GM18873 (cell line): ENCODE measurements around the gene SH3GL2.
"Not testable (repeated sequence)": the region's sequence is repeated elsewhere in the genome, so short reads cannot be mapped to it uniquely, and the experiment has no call there.

Experiments
- ATAC-seq: cut with Tn5 transposase; IDR thresholded peaks from one replicate; pipeline ENCODE4 v1.9.1; 2021; ENCODE audit warnings: mild to moderate bottlenecking, moderate library complexity, moderate number of reproducible peaks; ENCODE audit not compliant: unreplicated experiment, low FRiP score

Gene SH3GL2

DNA sequence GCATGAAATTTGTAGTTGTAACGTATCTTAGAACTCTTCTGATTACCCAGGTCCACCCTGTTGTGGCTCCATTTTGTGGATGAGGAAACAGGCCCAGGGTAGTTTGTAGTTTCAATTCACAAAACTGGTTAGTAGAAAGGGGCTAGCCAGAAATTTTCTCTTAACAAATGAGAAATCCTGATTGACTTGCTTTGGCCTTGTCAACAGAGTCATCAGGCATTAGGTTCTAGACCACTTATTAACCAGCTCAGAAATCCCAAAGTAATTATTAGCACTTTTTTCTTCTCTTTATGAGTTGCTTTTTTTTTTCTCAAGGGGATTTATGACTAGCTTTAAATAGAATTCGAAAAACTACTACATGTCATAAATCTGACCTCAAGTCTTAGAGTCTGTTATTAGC, 160.2 kb downstream of the SH3GL2 start:
- no peak for ATAC-seq

GRCh38 chr9:17739736-17740135, 160.9 kb downstream of the SH3GL2 start:
- no peak for ATAC-seq

- ATAC-seq: no peak
Measured at GRCh38 chr9:17742067-17742466, 163.2 kb downstream of the SH3GL2 start.

DNA sequence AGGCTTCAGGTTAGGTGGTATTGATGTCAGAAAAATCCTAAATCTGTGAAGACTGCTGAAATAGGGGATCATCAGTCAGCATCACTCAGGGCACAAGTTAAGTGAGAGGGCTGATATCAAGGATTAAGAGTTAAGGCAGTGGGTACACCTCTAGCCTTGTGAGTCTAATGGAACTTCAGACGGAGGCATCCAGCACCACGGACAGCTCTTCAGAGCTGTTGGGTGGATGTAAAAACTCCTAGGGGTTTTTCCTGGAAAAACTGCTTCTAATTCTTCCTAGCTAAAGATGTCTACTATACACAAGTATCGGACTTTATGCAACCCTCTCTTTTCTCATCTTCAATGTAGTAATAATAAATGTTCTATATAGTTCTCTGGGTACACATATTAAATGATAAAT, 165.9 kb downstream of the SH3GL2 start:
- no peak for ATAC-seq

GRCh38 chr9:17750269-17750668, 171.4 kb downstream of the SH3GL2 start:
- no peak for ATAC-seq

DNA sequence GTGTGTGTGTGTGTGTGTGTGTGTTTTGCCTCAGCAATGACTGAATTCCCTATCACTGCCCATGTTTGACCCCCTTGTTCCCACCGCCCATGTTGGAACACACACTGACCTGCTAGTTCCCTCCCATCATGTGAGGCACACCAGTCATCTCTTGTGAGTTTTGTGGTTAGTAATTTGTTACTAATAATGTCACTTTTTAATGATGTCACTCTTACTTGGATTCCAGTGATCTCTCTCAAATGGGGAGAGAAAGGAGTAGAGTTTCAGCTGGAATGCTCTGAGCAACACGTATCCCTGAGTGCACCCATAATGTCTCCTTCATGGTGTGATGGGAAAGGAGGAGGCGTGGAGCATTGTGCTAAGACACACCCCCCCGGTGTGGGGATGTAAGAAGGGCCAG, 172.6 kb downstream of the SH3GL2 start:
- no peak for ATAC-seq

GRCh38 chr9:17752021-17752420, 173.2 kb downstream of the SH3GL2 start:
- ATAC-seq: no peak

DNA sequence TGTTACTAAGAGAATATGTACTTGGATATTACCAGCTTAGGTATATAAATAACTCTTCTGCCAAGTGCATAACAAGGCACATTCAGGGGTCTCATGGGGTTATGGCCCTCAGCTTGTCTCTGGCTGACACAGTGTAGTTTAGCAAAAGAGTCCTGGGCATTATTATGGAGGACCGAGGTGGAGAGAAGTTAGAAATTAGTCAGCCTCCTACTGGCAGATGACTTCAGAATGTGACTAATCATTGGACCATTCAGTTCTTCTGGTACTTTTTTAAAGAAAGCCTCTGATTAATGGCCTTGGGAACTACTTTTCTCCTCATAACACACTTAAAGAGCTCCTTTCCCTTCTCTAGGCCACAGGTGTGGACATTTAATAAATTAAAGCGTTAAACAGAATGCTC, 178.9 kb downstream of the SH3GL2 start:
- no peak for ATAC-seq

GRCh38 chr9:17760250-17760649, 181.4 kb downstream of the SH3GL2 start:
- no peak for ATAC-seq

DNA sequence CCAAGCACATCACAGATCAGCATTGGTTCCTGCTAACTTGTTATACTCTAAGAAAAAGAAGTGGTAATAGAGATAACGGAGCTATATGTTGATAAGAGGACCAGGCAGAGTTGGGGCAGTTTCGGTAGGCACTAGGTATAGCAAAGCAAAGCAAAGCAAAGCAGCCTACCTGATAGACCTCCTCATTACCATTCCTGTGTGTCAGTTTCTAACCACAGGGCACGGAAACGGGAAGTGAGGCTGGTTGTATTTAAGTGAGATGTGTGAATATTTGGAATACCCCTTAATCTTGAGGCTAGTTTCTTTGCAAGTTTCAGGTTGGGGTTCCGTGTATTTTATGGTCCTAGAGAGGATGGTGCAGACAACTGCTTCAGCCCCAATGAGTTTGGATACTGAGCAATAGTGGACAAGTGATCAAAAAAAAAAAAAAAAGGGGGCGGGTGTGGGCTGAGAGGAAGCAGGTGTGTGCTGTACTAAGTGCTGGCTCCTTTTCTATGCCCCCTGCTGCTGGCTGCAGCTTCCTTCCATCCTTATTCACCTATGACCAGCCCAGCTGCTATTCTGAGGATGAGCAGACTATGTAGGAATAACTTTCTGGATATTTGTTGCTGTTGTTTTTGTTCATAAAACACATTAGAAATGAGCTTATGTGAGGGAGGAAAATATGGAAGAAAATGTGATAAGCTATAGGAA, 183.3 kb downstream of the SH3GL2 start:
- ATAC-seq: no peak

GRCh38 chr9:17764306-17764705, 185.4 kb downstream of the SH3GL2 start:
- ATAC-seq: no peak

GRCh38 chr9:17765131-17765530, 186.3 kb downstream of the SH3GL2 start:
- not testable (repeated sequence) for ATAC-seq

- ATAC-seq: no peak
Measured at GRCh38 chr9:17772223-17772622, 193.4 kb downstream of the SH3GL2 start.

- ATAC-seq: no peak
Measured at GRCh38 chr9:17775656-17776055, 196.8 kb downstream of the SH3GL2 start.

DNA sequence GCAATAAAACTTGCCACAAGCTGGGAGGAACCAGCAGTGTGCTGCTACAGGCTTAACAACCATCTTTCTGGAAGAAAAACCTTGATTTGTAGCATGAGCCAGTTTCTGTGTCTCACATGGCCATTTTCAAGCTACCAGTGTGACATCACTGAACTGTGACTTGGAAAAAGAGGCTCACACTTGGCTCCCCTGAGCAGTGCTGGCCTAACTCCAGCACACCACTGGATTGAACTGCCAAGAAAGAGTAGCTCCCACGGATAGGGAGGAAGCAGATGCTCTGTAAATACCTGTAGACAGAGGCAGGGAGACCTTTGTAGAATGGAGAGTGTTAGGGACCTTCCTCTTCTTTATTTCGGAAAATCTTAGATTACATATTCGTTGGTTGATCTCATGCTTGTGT, 197.9 kb downstream of the SH3GL2 start:
- ATAC-seq: no peak

- no peak for ATAC-seq
Measured at GRCh38 chr9:17777465-17777864, 198.6 kb downstream of the SH3GL2 start.

DNA sequence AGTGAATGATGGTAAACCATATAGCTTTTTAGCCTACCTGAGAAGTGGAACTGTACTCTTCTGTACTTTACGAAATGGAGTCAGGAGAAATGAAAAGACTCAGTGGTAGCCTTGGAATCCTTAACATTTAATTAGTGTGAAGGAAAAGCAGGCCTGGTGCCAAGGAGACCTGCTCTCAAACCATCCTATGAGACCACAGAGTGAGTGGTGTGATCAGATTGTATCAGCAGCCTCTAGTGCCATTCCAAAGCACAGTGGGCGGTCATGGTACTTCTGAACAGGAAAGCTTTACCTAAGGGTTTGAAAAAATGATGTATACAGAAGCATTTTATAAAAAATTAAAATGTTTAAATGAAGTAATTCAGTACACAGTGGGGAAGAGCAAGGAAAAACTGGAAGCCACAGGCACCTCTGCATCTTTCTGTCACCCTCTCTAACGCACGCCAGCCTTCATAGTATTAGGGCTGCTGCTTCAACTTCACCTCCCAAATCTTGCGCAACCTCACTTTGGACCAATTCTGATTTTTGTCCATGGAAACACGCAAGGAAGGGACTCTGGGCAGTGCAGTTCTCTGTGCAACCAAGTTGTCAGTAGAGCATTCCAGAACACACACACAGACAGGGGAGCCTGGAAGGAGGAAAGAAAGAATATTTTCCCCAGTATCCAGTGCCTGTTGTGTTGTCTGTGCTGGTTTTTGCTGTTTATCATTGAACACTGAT, 203.7 kb downstream of the SH3GL2 start:
- ATAC-seq: no peak

DNA sequence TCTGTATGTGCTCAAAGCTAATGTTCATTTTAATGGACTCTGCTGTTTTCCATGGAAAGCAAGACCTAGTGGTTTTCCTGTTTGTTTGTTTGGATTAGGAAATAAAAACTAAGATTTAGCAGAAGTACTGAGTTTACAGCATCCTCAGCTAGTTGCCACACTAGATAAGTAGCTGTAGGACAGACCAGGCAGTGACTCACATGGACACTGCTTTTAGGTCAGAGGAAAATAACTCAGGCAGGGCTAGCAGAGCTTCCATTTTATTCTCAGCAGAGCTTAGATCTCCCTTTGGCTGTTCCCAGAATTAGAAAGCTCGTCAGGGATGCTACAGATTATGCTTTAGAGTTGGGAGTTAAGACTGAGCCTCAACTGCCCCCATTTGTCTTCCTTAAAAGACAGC, 204.4 kb downstream of the SH3GL2 start:
- ATAC-seq: no peak

- ATAC-seq: no peak
Measured at GRCh38 chr9:17789316-17789715, 210.4 kb downstream of the SH3GL2 start.

DNA sequence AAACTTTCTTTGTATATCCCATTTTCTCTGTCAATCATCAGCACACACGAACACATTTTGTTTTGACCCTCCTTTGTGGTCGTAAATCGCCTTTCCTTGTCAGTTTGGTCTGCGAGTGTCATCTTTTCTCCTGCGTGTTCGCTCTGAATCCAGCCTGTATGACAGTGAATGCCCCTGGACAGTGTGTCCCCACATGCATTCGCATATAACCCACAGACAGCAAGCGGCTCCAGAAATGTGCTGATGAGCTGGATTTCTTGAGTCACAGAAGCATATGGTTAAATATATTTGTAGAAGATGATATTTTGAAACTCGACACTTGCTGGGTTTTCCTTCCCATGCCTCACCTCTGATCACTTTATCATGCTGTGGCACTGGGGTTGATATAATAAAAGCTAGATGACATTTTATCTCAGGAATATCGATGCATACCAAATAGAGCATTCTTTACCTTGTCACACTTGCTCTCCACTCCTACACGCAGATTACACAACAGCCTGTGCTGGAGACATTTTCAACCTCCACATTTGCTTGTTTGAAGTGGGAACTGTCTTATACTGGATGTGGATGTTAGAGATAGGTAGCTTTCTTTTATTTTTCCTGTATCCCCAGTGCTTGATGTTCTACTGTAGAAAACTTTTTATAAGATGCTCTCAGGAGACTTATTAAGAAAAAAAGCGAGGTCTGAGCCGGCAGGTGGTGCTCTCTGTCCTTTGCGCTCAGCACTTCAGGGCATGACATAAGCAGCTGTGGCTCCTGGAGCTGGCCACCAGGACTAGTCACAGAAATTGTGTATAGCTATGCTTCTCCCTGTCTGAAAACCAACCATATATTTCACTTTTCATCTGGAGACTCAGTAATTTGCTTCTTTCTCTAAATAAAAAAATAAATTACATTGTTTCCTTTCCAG, 215.1 kb downstream of the SH3GL2 start:
- no peak for ATAC-seq

DNA sequence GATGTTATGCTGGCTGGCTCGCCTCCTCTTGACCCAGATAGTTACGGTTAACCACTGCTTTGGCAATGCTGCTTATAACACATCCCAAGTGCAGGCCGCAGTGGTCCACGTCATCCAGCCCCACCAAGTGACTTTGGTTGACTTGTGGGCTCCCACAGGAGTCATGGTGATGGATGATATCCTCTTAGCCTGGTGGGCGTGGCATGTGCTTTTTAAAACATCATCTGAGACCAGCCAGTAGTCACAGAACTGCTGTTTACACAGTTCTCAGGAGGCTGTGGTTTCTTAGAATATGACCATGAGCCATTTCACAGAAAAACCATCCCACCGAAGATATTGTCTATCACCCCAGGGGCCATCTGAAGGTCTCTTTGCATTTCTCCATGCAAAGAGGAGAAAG, 216.9 kb downstream of the SH3GL2 start:
- ATAC-seq: no peak
